GM18502 (cell line): ENCODE measurements around the gene FST.
A peak's percentile ranks its signal among the peaks of the same experiment; 100 is the strongest.

Experiments used
- ATAC-seq: cut with Tn5 transposase; IDR thresholded peaks from one replicate; pipeline ENCODE4 v1.9.1; 2021; ENCODE audit warnings: mild to moderate bottlenecking; ENCODE audit not compliant: unreplicated experiment, poor library complexity

The FST gene

GRCh38 chr5:53472720-53473510, 7.5 kb upstream of the FST start:
- ATAC-seq = no peak

GRCh38 chr5:53473633-53474032, 6.8 kb upstream of the FST start:
- no peak for ATAC-seq

- no peak for ATAC-seq
These were observed 5.1 kb upstream of the FST start for GRCh38 chr5:53475320-53475719.

GRCh38 chr5:53476019-53476418, 4.4 kb upstream of the FST start:
- ATAC-seq = no peak

- no peak for ATAC-seq
These were observed 3.6 kb upstream of the FST start for GRCh38 chr5:53476531-53477480.

- no peak for ATAC-seq
These were observed 1.9 kb upstream of the FST start for GRCh38 chr5:53478411-53479044.

- no peak for ATAC-seq
These were observed 1.3 kb upstream of the FST start for GRCh38 chr5:53479045-53479589.

- ATAC-seq = no peak
These were observed 626 bp upstream of the FST start for GRCh38 chr5:53479590-53480415.

- ATAC-seq = no peak
These were observed 894 bp downstream of the FST start for GRCh38 chr5:53481159-53481886.

GRCh38 chr5:53481887-53482716, 1.7 kb downstream of the FST start:
- ATAC-seq = peak; percentile 72

- ATAC-seq = no peak
These were observed 2.5 kb downstream of the FST start for GRCh38 chr5:53482717-53483638.

GRCh38 chr5:53487436-53487835, 7.0 kb downstream of the FST start:
- no peak for ATAC-seq

- ATAC-seq = no peak
These were observed 7.8 kb downstream of the FST start for GRCh38 chr5:53488195-53488722.

- ATAC-seq = no peak
These were observed 10.3 kb downstream of the FST start for GRCh38 chr5:53490747-53491146.

- no peak for ATAC-seq
These were observed 20.6 kb downstream of the FST start for GRCh38 chr5:53501054-53501453.

GRCh38 chr5:53503562-53504218, 23.3 kb downstream of the FST start:
- no peak for ATAC-seq
